Activated effector memory CD4-positive, alpha-beta T cell treated with anti-CD3 and anti-CD28 coated beads, Interleukin-2, amount 50 U/mL, for 16 hours (primary cell): ENCODE results near the gene RAB8B.
A peak's percentile ranks its signal among the peaks of the same experiment; 100 is the strongest.
"Not testable (repeated sequence)": the region's sequence is repeated elsewhere in the genome, so short reads cannot be mapped to it uniquely, and the experiment has no call there.

Experiments used
- DNase-seq: peaks from one replicate; pipeline ENCODE4 v3.0.0-alpha.2; 2020

RAB8B gene

GRCh38 chr15:63186065-63186464 is 3.3 kb upstream of the RAB8B start:
- DNase-seq, result no peak

- no peak for DNase-seq
Measured at GRCh38 chr15:63187589-63188226, 1.7 kb upstream of the RAB8B start.

- DNase-seq, result no peak
Measured at GRCh38 chr15:63188247-63188925, 1.0 kb upstream of the RAB8B start.

- DNase-seq, result no peak
Measured at GRCh38 chr15:63189941-63190768, 749 bp downstream of the RAB8B start.

GRCh38 chr15:63190769-63191649 is 1.6 kb downstream of the RAB8B start:
- DNase-seq, result no peak

GRCh38 chr15:63191895-63192618 is 2.7 kb downstream of the RAB8B start:
- DNase-seq, result peak; percentile 75

- DNase-seq, result no peak
Measured at GRCh38 chr15:63192619-63193206, 3.3 kb downstream of the RAB8B start.

- DNase-seq, result no peak
Measured at GRCh38 chr15:63194302-63194701, 4.9 kb downstream of the RAB8B start.

GRCh38 chr15:63194880-63195568 is 5.6 kb downstream of the RAB8B start:
- no peak for DNase-seq

GRCh38 chr15:63195569-63196015 is 6.2 kb downstream of the RAB8B start:
- no peak for DNase-seq

- DNase-seq, result no peak
Measured at GRCh38 chr15:63196842-63197241, 7.4 kb downstream of the RAB8B start.

GRCh38 chr15:63197626-63198025 is 8.2 kb downstream of the RAB8B start:
- no peak for DNase-seq

- DNase-seq, result no peak
Measured at GRCh38 chr15:63198371-63199250, 9.2 kb downstream of the RAB8B start.

- DNase-seq, result no peak
Measured at GRCh38 chr15:63200464-63201249, 11.3 kb downstream of the RAB8B start.

GRCh38 chr15:63202861-63203260 is 13.5 kb downstream of the RAB8B start:
- no peak for DNase-seq

GRCh38 chr15:63203451-63204090 is 14.2 kb downstream of the RAB8B start:
- DNase-seq, result peak; percentile 69

- DNase-seq, result no peak
Measured at GRCh38 chr15:63206079-63206478, 16.7 kb downstream of the RAB8B start.

- not testable (repeated sequence) for DNase-seq
Measured at GRCh38 chr15:63208824-63209223, 19.4 kb downstream of the RAB8B start.
